Measurements from ENCODE around the gene DMD.

Gene DMD

DNA sequence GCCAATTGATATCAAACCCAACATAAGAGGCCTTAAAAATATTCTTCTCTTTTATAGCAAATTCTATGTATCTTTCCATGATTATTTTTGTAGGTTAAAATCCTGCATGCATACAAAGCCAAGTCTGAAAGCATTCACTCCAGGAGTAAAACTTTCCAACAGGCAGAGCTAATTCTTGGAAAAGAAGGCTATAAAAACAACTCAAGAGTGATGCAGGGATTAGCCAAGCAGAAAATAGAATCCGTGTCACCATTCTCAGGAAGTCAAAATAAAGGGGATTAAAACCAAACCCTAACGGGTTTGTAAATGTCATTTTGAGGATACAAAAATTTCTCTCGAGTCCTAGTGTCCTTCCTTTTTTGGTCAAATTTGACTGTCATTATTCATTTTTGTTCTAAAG is 412.4 kb downstream of the DMD start:
- TF ChIP-seq, protein P1, sequence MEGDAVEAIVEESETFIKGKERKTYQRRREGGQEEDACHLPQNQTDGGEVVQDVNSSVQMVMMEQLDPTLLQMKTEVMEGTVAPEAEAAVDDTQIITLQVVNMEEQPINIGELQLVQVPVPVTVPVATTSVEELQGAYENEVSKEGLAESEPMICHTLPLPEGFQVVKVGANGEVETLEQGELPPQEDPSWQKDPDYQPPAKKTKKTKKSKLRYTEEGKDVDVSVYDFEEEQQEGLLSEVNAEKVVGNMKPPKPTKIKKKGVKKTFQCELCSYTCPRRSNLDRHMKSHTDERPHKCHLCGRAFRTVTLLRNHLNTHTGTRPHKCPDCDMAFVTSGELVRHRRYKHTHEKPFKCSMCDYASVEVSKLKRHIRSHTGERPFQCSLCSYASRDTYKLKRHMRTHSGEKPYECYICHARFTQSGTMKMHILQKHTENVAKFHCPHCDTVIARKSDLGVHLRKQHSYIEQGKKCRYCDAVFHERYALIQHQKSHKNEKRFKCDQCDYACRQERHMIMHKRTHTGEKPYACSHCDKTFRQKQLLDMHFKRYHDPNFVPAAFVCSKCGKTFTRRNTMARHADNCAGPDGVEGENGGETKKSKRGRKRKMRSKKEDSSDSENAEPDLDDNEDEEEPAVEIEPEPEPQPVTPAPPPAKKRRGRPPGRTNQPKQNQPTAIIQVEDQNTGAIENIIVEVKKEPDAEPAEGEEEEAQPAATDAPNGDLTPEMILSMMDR (IDR thresholded peaks at IDR 0.05; ENCODE audit: insufficient read depth, low read depth, low read length, missing control alignments), result no peak
- no peak for DNase-seq (ENCODE audit: low read depth)
- no peak overlapping the region for H3K4me3 ChIP-seq (ENCODE audit: low read depth, low read length)

DNA sequence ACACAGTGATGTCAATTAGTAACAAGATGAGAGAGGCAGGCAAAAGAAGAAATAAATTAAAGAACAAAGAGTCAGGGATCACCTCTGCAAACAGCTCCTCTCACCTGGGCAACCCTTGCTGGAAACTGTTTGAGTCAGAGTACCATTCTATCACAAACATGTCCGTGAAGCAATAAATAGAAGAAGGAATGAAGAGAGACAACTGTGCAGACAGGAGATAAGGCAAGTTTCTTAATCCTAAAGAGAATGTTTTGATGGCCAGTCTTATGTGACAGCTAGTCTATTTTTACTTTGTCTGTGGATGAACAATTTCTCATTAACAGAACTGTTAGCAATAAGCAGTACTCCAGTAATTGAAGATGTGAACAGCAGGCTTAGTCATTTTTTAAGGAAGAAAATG is 422.4 kb downstream of the DMD start:
- H3K4me3 ChIP-seq (ENCODE audit: low read depth, low read length), result no peak overlapping the region
- DNase-seq (ENCODE audit: low read depth), result no peak
- TF ChIP-seq, protein P1 (IDR thresholded peaks at IDR 0.05; ENCODE audit: insufficient read depth, low read depth, low read length, missing control alignments), result no peak

DNA sequence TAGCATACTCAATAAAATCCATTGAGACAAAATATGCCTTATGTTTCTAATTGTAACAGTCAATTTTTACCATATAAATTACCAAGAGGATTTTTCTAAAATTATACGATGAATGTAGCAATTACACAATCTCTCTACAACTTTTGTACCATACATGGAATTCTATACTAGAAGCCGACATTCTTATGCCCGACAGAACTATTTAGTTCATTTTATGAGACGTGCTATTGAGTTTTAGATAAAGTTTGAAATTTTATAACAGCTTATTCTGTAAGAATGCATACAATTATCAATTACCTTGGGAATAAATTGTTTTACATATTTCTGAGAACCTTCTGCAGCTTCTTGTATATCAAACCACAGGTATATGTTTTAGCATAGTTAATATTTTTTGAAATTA is 431.2 kb downstream of the DMD start:
- TF ChIP-seq, protein P1 (IDR thresholded peaks at IDR 0.05; ENCODE audit: insufficient read depth, low read depth, low read length, missing control alignments), result no peak
- DNase-seq (ENCODE audit: low read depth), result no peak
- H3K4me3 ChIP-seq (ENCODE audit: low read depth, low read length), result no peak overlapping the region

DNA sequence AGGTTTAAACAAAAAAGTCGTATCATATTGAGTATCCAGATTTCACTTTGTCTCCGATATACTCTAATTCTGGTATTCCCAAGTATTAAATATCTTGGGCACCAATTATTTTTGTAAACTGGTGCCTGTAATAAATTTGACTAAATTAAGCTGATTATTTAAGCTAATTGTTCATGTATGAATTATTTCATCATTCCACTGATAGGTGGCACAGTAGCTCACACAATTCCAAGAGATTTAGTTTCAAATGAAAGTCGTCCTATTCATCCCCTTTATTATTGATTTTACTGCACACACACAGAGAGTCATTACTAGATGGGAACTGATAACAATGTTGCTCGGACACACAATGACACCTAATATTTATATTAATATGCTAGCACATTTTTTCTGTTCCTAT is 432.4 kb downstream of the DMD start:
- TF ChIP-seq, protein P1 (IDR thresholded peaks at IDR 0.05; ENCODE audit: insufficient read depth, low read depth, low read length, missing control alignments), result no peak
- no peak overlapping the region for H3K4me3 ChIP-seq (ENCODE audit: low read depth, low read length)
- no peak for DNase-seq (ENCODE audit: low read depth)

DNA sequence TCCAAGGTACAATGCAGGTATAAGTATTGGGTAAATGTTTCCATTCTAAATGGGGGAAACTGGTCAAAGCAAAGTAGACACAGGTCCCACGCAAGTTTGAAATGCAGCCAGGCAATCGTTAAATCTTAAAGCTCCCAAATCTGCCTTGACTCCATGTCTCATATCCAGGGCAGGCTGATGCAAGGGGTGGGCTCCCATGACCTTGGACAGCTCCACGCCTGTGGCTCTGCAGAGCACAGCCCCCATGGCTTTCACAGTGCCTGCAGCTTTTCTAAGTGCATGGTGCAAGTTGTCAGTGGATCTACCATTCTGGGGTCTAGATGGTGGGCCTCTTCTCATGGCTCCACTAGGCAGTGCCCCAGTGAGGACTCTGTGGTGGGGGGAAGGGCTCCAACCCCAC is 436.4 kb downstream of the DMD start:
- TF ChIP-seq, protein P1 (IDR thresholded peaks at IDR 0.05; ENCODE audit: insufficient read depth, low read depth, low read length, missing control alignments), result no peak
- no peak overlapping the region for H3K4me3 ChIP-seq (ENCODE audit: low read depth, low read length)
- no peak for DNase-seq (ENCODE audit: low read depth)

DNA sequence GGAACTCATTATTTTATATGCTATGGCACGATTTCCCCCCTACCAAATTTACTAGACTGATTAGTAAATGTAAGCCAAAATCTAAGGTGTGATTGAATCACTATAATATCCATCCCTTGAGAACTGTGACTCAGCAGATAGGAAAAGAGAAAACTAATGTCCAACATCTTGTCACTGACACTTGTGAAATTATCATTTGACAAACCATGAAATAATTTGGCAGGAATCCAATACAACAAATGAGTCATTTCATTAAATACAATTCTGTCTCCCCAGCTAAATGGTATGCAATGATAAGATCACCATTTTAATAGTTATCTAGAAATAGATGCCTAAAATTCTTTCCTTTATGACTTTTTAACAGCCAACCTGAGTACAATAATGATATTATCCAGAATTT is 462.3 kb downstream of the DMD start:
- H3K4me3 ChIP-seq (ENCODE audit: low read depth, low read length), result no peak overlapping the region
- no peak for DNase-seq (ENCODE audit: low read depth)
- TF ChIP-seq, protein P1 (IDR thresholded peaks at IDR 0.05; ENCODE audit: insufficient read depth, low read depth, low read length, missing control alignments), result no peak

DNA sequence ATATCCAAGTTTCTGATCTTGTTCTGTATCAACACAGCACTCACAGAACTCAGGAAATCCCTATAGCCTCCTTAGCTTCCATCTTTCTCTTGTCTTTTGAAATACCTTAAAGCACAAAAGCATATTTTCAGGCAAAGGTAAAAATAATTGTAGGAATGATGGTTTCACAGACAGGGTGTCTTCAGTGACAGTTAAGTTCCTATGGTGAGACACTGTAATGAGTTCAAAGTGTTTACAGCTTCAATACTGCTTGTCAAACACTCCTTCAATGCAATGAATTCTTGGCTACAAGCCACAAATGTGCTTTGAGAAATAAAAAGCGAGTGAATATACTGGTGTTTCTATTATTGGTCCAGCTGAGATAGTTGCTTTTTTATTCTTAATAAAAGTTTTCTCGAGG is 466.0 kb downstream of the DMD start:
- TF ChIP-seq, protein P1 (IDR thresholded peaks at IDR 0.05; ENCODE audit: insufficient read depth, low read depth, low read length, missing control alignments), result no peak
- no peak for DNase-seq (ENCODE audit: low read depth)

More for the DNA sequence above, 466.0 kb downstream of the DMD start:
- no peak overlapping the region for H3K4me3 ChIP-seq (ENCODE audit: low read depth, low read length)
